ENCODE measurements around the gene MTFR1L.

Gene MTFR1L

DNA sequence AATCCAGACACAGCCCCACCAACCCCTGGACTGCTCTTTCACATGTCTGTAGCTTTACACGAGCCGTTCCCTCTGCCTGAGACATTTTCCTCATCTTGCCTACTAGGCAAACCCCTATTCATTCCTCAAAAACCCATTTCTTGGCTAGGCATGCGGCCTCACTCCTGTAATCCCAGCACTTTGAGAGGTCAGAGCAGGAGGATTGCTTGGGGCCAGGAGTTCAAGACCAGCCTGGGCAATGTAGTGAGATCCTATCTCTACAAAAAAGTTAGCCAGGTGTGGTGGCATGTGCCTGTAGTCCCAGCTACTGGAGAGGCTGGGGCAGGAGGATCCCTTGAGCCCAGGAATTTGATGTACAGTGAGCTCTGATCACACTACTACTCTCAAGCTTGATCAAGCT, 44.7 kb downstream of the MTFR1L start:
- DNase-seq = no peak

DNA sequence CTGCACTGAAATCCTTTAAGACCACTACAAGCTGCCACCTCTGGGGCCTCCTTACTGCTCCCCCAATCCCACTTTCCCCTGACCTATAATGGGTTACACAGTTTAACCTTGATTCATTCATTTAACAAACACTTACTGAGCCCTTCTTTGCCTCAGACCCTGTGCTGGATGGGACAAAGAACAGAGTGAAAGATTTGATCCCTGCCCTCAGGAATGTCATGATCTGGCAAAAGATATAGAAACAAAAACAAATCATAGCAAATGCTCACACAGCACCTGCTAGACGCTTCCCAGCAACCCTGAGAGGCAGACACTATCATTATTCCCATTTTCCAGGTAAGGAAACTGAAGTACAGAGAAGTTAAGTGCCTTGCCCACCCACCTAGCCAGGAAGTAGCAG, 46.5 kb downstream of the MTFR1L start:
- no peak for DNase-seq

DNA sequence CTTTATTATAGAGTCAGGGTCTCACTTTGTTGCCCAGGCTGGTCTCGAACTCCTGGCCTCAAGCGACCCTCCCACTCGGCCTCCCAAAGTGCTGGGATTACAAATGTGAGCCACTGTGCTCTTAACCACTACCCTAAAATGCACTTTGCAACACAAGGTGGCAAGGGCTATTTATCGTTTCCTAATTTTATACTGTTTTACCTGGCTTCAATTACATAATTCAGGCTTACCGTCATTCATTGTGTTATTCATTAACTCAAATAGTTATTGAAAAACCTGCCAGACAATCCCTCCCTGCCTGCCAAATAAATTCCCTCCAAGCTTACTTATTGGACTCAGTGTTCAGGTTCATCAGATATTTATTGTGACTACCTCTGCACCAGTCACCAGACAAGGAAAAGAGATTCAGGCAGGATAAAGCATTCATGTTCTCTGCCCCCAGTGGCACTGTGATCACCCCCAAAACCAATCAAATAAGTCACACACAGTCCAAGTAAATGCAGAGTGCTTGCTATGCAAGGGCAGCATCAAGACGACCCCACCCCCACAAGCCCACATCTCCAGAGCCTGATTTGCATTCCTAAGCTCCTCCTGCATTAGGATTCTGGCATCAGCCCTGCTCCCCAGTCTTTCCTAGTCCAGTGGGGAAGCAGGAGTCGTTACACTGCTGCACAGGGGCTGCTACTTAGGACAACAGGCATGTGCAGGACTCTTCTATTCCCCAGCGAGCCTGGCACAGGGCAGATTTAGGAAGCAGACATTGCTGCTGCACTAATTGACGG, 47.6 kb downstream of the MTFR1L start:
- no peak for DNase-seq

- no peak for DNase-seq
Observed at GRCh38 chr1:25869909-25870606, 50.3 kb downstream of the MTFR1L start.

- DNase-seq = no peak
Observed at GRCh38 chr1:25870614-25871013, 50.9 kb downstream of the MTFR1L start.

DNA sequence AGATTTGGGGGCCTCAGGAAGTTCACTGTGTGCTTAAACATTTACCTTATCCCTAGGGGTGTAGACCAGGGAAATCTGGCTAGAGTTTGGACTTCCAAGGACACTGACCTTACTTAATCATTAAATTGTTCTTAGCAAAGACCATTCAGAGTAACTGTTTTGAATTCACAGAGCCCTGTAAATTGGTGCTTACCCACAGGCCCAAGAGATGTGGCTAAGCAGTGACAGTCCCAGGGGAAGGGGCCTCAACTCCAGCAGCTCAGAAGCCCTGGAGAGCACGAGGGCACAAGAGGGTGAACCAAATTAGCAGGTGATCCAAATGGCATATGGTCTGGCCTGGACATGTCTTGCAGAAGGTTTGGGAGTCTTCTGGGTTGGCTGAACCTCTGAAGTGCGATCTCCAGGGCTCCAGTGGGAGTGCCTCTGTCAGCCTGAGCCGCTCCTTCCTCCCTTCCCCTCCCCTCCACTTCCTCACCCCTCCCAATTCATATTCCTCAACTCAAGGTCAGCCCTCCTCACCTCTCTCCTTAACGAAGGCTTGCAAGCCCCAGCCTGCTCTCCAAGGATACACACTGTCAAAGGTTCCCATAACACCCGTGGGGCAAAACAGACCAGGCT, 51.4 kb downstream of the MTFR1L start:
- DNase-seq = no peak

DNA sequence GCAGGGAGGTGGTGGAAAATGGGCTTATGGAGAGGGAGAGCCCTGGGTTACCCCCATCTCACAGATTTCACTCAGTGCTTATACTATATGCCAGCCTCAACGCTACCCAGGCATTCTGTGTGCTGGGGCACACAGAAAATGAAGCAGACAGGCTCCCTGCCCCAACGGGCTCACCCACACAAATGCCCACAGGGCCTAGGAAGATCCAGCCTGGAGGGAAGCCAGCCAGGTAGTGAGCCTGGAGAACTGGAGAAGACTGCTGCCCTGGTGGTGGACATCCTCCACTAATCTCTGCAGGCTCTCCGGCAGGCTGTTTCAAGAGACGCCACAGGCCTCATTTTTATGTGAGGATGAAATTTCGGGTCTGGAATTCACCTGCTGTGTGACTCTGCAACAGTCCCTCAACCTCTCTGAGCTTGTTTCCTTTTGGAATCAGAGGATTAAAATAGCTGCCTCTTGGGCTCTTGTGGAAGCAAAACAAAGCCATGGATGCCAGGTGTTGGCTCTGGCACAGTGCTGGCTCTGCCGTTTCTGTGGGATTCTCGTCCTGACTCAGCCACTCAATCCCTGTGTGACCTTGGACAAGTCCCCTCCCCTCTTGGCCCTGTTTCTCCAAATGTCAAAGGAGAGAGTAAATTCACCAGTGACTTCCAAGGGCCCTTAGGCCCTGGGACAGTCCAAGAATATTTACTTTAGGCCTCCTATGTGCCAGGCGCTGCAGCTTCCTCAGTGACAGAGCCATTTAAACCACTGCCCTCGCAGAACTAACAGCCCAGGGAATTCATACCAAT, 52.1 kb downstream of the MTFR1L start:
- no peak for DNase-seq

DNA sequence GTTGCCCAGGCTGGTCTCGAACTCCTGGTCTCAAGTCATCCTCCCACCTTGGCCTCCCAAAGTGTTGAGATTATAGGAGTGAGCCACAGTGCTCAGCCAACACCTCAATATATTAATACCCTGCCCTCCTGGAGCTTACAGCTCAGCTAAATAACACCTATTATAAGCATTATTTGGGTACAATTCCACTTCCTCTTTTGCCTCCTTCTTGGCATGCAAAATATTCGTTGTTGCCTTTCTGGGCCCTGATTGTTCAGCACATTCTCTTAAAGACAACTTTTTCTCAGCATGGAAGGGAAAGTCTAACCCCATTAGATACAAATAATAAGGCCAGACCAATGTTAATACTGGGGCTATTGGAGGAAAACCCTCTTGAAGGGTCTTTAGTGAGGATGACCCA, 53.0 kb downstream of the MTFR1L start:
- no peak for DNase-seq

DNA sequence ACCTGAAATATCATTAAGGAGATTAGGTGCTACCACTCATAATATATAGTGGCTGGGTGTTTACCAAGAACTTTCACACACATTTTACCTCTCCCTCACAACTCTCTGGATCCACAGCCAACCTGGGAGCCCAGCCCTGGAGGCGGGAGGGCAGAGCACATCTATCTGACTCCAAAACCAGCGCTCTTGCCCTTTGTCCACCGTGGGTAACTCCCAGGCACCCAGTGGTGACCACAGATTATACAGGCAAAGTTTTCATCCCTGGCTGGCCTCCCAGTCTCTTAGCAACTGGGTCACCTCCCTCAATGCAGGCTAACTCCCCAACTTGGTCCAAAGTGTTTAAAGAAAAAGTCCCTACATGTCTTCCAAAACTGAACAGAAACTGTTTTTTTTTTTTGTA, 53.4 kb downstream of the MTFR1L start:
- DNase-seq = no peak

- no peak for DNase-seq
Observed at GRCh38 chr1:25874209-25874608, 54.5 kb downstream of the MTFR1L start.

GRCh38 chr1:25874635-25875153, 54.9 kb downstream of the MTFR1L start:
- DNase-seq = no peak

DNA sequence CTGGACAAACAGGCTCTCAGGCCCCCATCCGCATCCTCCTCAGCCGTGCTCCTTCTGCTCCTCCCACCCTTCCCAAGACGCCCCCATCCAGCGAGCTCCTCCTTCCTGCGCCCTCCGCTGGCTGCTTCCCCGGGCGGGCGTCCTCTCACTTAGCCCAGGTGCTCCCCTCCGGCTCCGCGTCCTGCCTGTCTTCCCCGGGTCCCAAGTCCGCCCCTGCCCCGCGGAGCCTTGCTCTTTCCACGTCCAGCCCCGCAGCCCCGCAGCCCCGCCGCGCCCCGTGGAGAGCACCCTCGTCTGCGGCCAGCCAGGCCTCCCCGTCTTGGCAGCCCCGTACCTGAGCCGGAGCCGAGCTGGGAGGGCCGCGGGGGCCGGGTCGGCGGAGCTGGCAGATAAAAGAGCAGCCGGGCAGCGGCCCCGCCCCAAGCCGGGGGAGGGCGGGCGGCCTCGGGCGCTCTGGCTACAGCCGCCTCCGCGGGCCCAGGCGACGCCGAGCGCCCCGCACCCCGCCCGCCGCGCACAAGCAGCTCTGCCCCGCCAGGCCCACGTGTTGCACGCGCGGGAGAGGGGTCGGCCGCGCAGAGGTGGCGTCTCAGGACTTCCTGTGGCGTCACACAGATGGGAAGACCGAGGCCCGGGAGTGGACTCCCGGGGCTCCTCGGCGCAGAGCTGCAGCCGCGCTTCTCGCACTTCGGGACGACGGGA, 55.6 kb downstream of the MTFR1L start, which contains the start of gene PAQR7:
Gene PAQR7, minus strand, starts transcription at position 555 of the 702 bp plus-strand sequence. CDS start 11,869 bp downstream, outside the sequence.
- no peak for DNase-seq

DNA sequence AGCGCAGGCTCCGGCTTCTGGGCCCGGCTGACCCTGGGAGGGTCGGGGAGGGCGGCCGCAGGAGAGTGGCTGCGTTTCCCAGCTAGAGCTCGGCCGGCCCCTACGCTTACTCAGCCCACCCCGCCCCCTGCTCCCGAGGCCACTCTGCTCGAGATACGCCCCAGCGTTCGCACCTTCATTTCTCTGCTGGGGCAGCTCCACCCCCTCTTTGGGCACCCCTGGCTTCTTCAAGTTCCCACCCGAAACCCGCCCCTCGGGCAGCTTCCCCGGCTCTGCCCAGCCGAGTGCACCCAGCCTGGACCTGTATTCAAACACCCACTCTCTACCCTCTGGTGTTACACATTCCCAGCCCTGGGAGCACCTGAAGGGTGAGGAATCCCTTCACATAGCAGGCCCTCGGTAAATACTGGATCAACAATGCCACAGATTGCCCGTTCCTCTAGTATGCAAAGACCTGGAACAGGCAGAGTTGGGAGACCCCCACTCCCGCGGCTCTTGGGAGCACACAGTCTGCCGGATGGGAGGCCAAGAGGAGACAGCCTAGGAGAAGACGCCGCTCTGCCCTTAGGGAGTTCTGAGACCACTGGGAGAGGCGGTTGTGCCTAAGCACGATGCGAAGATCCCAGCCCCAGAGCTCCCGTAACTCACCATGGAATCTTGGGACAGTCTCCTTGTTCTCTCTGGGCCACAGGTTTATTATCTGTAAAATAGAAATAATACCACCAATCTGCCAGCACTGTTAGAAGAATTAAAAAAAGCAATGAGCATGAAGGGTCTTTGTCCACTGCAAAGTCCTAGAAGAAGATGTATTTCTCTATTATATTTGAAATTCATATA, 56.3 kb downstream of the MTFR1L start:
- no peak for DNase-seq

DNA sequence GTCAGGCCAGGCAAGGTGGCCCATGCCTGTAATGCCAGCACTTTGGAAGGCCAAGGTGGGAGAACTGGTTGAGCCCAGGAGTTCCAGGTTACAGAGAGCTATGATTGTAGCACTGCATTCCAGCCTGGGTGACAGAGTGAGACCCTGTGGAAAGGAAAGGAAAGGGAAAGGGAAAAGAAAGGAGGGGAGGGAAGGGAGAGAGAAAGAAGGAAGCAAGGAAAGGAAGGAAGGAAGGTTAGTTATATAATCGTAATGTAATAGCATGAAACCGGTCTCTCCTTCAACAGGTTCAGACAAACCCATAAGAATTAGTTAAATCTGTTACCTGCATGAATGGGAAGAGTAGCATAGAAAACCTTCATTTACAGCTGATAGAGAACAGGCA, 56.9 kb downstream of the MTFR1L start:
- no peak for DNase-seq

DNA sequence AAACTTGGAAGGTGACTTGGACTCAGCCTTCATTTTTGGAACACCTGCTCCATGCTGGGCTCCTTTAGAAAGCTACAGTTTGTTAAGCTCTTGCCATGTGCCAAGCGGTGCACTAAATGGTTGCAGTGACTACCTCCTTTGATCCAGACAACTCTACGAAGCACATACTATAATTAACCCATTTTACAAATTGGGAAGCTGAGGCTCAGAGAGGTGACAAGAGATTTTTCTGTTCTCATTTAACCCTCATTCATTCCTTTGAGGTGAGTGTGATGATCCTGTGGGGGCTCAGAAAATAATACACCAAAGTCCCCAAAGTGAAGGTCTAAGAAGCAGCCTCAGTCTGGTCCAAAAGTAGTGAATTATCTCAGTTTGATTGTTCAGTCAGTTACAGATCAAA, 57.4 kb downstream of the MTFR1L start:
- no peak for DNase-seq

GRCh38 chr1:25878690-25879089, 58.9 kb downstream of the MTFR1L start:
- no peak for DNase-seq

DNA sequence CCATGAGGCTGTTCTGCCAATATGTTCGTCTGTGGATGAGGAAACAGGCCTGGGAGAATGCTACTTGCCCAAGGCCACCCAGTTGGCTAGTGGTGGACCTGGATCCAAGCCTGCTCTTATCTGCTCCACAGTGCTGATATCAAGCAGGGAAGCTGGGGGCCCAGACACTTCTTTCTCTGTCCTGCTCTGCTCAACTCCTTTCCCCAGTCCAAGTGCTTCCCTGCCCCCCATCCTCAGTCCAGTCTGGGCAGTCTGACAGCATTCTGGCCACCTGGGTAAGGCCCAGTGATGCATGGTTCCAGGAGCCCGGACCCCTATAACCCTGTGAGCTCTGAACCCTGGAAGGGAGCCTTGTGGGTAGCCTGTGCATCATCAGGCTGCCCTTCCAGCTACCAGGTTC, 59.9 kb downstream of the MTFR1L start:
- no peak for DNase-seq

GRCh38 chr1:25880518-25880917, 60.8 kb downstream of the MTFR1L start:
- DNase-seq = no peak

- DNase-seq = no peak
Observed at GRCh38 chr1:25881266-25881665, 61.5 kb downstream of the MTFR1L start.
